AG20443 (cell line): ENCODE data around the gene CACNG4.

Source experiments
- DNase-seq: peaks from one replicate; pipeline ENCODE4 v3.0.0; 2012; ENCODE audit warnings: low spot score, mixed read lengths

CACNG4 gene

GRCh38 chr17:66944351-66945146 lies 20.0 kb upstream of the CACNG4 start:
- DNase-seq = peak; percentile 54

DNA sequence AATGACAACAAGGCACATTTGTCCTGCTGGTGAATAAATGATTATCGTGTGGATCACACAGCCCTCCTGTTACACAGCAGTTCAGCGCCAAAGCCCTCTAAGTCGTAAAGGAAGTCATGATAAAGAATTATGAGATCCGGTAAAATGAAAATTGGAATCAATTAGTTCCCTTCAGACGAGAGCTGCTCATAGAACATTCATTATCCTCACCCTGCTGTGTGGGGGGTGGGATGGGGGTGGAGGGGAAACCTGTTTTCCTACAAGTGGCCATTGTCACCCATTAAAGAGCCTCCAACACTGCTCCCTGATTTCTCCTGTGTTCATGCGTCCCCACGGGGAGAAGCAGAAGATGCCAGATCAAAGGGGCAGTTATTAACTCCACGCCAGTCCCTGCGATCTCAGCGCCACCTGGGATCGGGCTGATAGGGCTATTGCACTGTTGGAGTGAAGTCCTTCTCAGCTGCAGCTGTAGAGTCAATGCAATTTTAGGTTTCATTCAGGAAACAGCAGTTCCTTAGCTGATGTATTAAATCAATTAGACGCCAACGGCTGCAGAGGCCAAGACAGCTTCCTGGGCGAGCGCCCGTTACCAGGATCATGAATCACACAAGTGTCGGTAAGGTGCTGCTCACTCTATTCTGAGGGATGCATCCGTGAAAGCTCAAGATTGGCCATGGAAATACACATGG lies 19.2 kb upstream of the CACNG4 start:
- DNase-seq = no peak

DNA sequence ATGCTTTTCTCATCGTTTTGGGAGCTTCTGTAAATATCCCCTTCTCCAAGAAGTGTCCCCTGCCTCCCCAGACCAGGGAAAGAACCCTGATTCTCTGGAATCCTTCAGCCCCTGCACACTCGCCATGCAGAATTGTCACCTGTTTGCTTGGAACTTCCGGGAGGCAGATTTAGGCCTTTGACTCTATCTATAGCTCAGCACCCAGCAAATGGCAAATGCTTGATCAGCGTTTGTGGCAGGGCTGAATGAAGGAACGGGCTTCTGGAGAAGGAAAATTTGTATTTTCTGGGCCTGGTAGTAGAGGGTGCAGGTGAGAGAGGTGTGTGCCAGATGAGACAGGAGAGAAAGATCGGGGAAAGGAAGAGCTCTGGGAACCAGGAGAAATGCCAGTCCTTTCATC lies 18.3 kb upstream of the CACNG4 start:
- DNase-seq = no peak

- no peak for DNase-seq
These were observed 17.2 kb upstream of the CACNG4 start for GRCh38 chr17:66947311-66947710.

- no peak for DNase-seq
These were observed 16.3 kb upstream of the CACNG4 start for GRCh38 chr17:66948061-66948750.

GRCh38 chr17:66949501-66949900 lies 15.0 kb upstream of the CACNG4 start:
- peak; percentile 68 for DNase-seq

DNA sequence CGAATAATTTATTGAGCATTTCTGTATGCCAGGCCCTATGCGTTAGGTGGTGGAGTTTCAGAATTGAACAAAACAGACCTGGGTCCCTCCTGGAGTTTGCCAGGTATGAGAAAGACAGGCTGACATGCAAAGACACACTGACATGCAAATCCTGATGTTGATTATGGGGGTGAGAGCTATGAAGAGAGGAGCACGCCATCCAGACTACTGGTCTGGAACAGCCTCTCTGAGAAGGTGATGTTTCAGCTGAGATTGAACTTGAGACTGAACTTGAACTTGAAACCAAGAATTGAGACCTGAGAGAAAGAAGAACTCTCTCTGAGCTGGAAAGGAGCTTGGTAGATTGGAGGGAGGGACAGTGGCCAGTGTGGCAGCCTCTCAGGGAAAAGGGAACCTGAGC lies 14.2 kb upstream of the CACNG4 start:
- DNase-seq = no peak

GRCh38 chr17:66950886-66951604 lies 13.5 kb upstream of the CACNG4 start:
- DNase-seq = no peak

DNA sequence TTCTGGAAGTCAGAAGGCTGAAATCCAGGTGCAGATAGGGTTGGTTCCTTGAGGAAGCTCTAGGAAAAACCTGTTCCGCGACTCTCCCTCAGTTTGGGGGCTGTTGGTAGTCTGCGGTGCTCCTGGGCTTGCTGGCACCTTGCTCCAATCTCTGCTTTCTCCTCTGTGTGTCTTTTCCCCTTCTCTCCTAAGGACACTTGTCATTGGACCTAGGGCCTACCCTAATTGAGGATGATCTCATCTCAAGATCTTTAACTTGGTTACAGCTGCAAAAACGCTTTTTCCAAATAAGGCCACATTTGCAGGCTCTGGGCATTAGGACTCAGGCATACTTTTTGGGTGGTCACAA lies 12.9 kb upstream of the CACNG4 start:
- DNase-seq = no peak

DNA sequence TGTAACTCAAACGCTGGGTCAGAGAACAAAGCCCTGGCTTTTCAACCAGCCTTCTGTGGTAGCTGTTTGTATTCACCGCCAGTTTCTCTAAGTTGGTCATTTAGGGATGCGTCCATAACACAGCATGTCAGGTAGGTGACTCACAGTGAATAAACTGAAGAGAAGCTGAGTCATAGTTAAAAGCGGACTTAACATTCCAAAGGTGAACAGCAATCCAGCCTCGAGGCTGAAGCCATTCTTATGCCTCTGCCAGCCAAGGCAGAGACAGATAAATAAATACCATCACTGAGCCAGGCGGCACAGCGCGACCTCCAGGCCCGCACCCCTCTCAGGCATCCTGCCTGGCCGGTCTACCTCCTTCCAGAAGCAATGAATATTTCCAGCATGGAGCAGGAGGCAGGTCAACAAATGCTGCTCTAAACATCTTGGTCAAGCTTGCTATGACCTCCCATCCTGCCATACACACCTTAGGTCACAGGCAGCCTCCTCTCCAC lies 12.4 kb upstream of the CACNG4 start:
- DNase-seq = peak; percentile 85

GRCh38 chr17:66952681-66953629 lies 11.6 kb upstream of the CACNG4 start:
- no peak for DNase-seq

GRCh38 chr17:66953630-66954020 lies 10.9 kb upstream of the CACNG4 start:
- no peak for DNase-seq

DNA sequence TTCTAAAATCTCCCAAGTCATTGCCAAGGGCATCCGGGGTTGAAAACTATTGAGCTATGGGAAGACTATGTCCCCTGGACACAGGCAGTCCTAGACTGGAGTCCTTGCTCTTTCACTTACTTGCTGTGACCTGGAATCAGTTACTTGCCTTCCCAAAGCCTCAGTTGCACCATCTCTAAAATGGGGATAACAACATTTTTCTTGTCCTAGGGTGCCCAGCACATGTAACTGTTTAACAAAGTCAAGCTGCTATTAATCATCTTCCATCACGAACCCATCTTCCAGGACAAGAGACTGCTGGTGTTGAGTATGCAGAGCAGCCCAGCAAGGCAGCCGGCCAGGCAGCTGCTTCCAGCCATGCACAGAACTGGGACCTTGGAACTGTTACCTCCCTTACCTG lies 9.9 kb upstream of the CACNG4 start:
- no peak for DNase-seq

GRCh38 chr17:66955821-66956220 lies 8.7 kb upstream of the CACNG4 start:
- DNase-seq = no peak

DNA sequence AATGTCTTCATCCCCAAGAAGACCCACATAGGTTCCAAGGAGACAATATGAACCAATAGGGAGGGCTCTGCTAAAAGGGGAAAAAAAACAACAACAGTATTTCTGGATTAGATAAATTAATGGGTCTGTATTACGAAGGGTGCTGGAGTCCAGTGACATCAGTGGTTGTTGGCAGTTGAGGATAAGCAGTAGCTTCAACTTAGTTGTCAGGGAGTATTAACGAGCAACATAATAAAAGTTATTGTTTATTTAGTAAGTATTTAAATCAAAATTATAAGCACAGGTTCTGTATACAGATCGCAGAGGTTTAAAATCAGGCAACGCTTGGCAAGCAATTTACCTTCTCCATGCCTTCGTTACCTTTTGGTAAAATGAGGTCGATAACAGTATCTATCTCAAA lies 7.6 kb upstream of the CACNG4 start:
- DNase-seq = no peak

GRCh38 chr17:66957343-66957742 lies 7.2 kb upstream of the CACNG4 start:
- DNase-seq = no peak

DNA sequence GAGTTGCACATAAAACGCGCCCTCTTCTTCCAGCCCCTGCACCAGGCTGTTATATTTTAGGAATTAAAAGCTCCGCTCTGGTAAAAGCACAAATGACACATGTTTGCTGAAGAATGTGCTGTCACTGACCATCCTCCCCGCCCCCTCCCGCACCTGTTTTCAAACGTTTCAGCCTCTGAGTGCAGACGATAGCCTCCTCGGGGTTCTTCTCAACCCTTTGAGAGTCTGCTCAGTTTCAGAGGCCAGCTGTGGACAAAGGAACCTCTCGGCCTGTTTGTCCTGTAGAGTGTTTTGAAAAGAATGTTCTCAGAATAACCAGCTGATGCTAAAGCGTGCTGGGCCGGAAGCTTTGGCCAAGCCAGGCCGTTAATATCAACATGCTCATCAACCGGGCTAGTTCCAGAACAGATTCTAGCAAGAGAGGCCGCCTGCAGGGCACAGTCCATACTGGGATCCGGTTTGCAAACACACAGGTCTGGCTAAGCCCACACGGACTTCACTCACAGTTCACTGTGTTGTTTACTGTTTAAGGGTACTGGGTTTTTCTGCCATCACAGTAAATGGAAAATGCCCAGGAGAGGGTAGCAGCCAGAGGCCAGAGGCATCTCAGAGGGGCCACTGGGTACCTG lies 6.4 kb upstream of the CACNG4 start:
- no peak for DNase-seq

- no peak for DNase-seq
These were observed 4.7 kb upstream of the CACNG4 start for GRCh38 chr17:66959641-66960375.

GRCh38 chr17:66960613-66961012 lies 3.9 kb upstream of the CACNG4 start:
- DNase-seq = no peak

GRCh38 chr17:66963521-66963908 lies 992 bp upstream of the CACNG4 start:
- DNase-seq = no peak
